Measurements from ENCODE around the gene AP4B1.

DNA sequence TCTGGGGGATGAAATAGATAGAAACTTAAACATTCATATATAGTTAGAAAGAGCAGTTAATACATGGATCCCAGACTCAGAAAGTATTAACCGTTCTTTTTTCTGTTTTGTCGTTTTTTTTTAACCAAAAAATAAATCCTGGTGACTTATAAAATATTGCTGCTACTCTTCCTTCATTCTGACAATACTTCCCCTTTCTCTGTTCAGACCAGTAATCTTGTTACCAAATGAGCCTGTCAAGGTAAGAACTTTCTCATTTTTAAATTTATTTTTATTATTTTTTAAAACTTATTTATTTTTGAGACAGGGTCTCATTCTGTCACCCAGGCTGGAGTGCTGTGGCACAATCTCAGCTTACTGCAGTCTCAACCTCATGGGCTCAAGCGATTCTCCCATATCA is 46.8 kb downstream of the AP4B1 start:
- TF ChIP-seq ZNF565 (CRISPR knock-in tag; conservative IDR thresholded peaks at IDR 0.05; ENCODE audit: low read depth) (no peak), ARNTL (CRISPR knock-in tag; IDR thresholded peaks at IDR 0.05; ENCODE audit: borderline replicate concordance, low read depth) (no peak), OSR1 (CRISPR knock-in tag; IDR thresholded peaks at IDR 0.05) (no peak), ZNF8 (CRISPR knock-in tag; IDR thresholded peaks at IDR 0.05) (no peak), ZFP30 (CRISPR knock-in tag; IDR thresholded peaks at IDR 0.05) (no peak), SNAI2 (CRISPR knock-in tag; IDR thresholded peaks at IDR 0.05) (no peak), BACH2 (CRISPR knock-in tag; IDR thresholded peaks at IDR 0.05; ENCODE audit: borderline replicate concordance) (no peak), CSDC2 (CRISPR knock-in tag; IDR thresholded peaks at IDR 0.05) (no peak), ZNF70 (CRISPR knock-in tag; IDR thresholded peaks at IDR 0.05) (no peak)
- TF ChIP-seq, protein P1, sequence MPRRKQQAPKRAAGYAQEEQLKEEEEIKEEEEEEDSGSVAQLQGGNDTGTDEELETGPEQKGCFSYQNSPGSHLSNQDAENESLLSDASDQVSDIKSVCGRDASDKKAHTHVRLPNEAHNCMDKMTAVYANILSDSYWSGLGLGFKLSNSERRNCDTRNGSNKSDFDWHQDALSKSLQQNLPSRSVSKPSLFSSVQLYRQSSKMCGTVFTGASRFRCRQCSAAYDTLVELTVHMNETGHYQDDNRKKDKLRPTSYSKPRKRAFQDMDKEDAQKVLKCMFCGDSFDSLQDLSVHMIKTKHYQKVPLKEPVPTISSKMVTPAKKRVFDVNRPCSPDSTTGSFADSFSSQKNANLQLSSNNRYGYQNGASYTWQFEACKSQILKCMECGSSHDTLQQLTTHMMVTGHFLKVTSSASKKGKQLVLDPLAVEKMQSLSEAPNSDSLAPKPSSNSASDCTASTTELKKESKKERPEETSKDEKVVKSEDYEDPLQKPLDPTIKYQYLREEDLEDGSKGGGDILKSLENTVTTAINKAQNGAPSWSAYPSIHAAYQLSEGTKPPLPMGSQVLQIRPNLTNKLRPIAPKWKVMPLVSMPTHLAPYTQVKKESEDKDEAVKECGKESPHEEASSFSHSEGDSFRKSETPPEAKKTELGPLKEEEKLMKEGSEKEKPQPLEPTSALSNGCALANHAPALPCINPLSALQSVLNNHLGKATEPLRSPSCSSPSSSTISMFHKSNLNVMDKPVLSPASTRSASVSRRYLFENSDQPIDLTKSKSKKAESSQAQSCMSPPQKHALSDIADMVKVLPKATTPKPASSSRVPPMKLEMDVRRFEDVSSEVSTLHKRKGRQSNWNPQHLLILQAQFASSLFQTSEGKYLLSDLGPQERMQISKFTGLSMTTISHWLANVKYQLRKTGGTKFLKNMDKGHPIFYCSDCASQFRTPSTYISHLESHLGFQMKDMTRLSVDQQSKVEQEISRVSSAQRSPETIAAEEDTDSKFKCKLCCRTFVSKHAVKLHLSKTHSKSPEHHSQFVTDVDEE (CRISPR knock-in tag; IDR thresholded peaks at IDR 0.05), result no peak
- TF ChIP-seq, protein P2, sequence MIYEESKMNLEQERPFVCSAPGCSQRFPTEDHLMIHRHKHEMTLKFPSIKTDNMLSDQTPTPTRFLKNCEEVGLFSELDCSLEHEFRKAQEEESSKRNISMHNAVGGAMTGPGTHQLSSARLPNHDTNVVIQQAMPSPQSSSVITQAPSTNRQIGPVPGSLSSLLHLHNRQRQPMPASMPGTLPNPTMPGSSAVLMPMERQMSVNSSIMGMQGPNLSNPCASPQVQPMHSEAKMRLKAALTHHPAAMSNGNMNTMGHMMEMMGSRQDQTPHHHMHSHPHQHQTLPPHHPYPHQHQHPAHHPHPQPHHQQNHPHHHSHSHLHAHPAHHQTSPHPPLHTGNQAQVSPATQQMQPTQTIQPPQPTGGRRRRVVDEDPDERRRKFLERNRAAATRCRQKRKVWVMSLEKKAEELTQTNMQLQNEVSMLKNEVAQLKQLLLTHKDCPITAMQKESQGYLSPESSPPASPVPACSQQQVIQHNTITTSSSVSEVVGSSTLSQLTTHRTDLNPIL (CRISPR knock-in tag; IDR thresholded peaks at IDR 0.05; ENCODE audit: low read depth), result no peak
- TF ChIP-seq, protein P3, sequence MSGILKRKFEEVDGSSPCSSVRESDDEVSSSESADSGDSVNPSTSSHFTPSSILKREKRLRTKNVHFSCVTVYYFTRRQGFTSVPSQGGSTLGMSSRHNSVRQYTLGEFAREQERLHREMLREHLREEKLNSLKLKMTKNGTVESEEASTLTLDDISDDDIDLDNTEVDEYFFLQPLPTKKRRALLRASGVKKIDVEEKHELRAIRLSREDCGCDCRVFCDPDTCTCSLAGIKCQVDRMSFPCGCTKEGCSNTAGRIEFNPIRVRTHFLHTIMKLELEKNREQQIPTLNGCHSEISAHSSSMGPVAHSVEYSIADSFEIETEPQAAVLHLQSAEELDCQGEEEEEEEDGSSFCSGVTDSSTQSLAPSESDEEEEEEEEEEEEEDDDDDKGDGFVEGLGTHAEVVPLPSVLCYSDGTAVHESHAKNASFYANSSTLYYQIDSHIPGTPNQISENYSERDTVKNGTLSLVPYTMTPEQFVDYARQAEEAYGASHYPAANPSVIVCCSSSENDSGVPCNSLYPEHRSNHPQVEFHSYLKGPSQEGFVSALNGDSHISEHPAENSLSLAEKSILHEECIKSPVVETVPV (CRISPR knock-in tag; IDR thresholded peaks at IDR 0.05), result no peak

Measured in SK-N-SH treated with all-trans-retinoic acid at 6 μM for 48 hours (cell line).